Measurements from ENCODE around the gene UBR4. TPM values are rescaled to one million over a fixed set of nuclear protein-coding genes. Genes with fewer than 3 reads are reported as not detected.

UBR4 gene
- total RNA-seq, 1 experiment from 2014 or later: 66.5 TPM

- DNase-seq (ENCODE audit: low spot score): no peak
Measured at GRCh38 chr1:19073311-19074186, 136.5 kb downstream of the UBR4 start.

- DNase-seq (ENCODE audit: low spot score): no peak
Measured at GRCh38 chr1:19072285-19072981, 137.6 kb downstream of the UBR4 start.

GRCh38 chr1:19071674-19072281 is 138.3 kb downstream of the UBR4 start:
- DNase-seq (ENCODE audit: low spot score): no peak

GRCh38 chr1:19070891-19071621 is 139.0 kb downstream of the UBR4 start:
- no peak for DNase-seq (ENCODE audit: low spot score)

- no peak for DNase-seq (ENCODE audit: low spot score)
Measured at GRCh38 chr1:19070197-19070651, 139.8 kb downstream of the UBR4 start.

- no peak for DNase-seq (ENCODE audit: low spot score)
Measured at GRCh38 chr1:19068639-19069276, 141.3 kb downstream of the UBR4 start.

GRCh38 chr1:19067912-19068638 is 142.0 kb downstream of the UBR4 start:
- no peak for DNase-seq (ENCODE audit: low spot score)

- DNase-seq (ENCODE audit: low spot score): peak; percentile 35
Measured at GRCh38 chr1:19067182-19067911, 142.7 kb downstream of the UBR4 start.

GRCh38 chr1:19066874-19067181 is 143.2 kb downstream of the UBR4 start:
- no peak for DNase-seq (ENCODE audit: low spot score)

- peak; percentile 44 for DNase-seq (ENCODE audit: low spot score)
Measured at GRCh38 chr1:19066248-19066873, 143.7 kb downstream of the UBR4 start.

GRCh38 chr1:19065526-19066247 is 144.4 kb downstream of the UBR4 start:
- no peak for DNase-seq (ENCODE audit: low spot score)

GRCh38 chr1:19064906-19065450 is 145.1 kb downstream of the UBR4 start:
- DNase-seq (ENCODE audit: low spot score): no peak

- DNase-seq (ENCODE audit: low spot score): no peak
Measured at GRCh38 chr1:19063122-19063521, 146.9 kb downstream of the UBR4 start.

- DNase-seq (ENCODE audit: low spot score): no peak
Measured at GRCh38 chr1:19062258-19063029, 147.6 kb downstream of the UBR4 start.

- no peak for DNase-seq (ENCODE audit: low spot score)
Measured at GRCh38 chr1:19061798-19062197, 148.3 kb downstream of the UBR4 start.

- DNase-seq (ENCODE audit: low spot score): no peak
Measured at GRCh38 chr1:19061343-19061742, 148.7 kb downstream of the UBR4 start.

- no peak for DNase-seq (ENCODE audit: low spot score)
Measured at GRCh38 chr1:19059773-19060172, 150.3 kb downstream of the UBR4 start.

GRCh38 chr1:19058476-19058797 is 151.6 kb downstream of the UBR4 start:
- DNase-seq (ENCODE audit: low spot score): no peak

Data from A172 (cell line).